ENCODE data around the gene AKAP8L.
"Not testable (repeated sequence)": the region's sequence is repeated elsewhere in the genome, so short reads cannot be mapped to it uniquely, and the experiment has no call there.

The AKAP8L gene

GRCh38 chr19:15417699-15418098 lies 1.1 kb downstream of the AKAP8L start:
- DNase-seq, result no peak

GRCh38 chr19:15412832-15413231 lies 6.0 kb downstream of the AKAP8L start:
- no peak for DNase-seq

- DNase-seq, result not testable (repeated sequence)
Measured at GRCh38 chr19:15411351-15411750, 7.4 kb downstream of the AKAP8L start.

- no peak for DNase-seq
Measured at GRCh38 chr19:15404780-15405211, 14.0 kb downstream of the AKAP8L start.

GRCh38 chr19:15404097-15404779 lies 14.6 kb downstream of the AKAP8L start:
- DNase-seq, result no peak

GRCh38 chr19:15403151-15403531 lies 15.6 kb downstream of the AKAP8L start:
- DNase-seq, result no peak

- no peak for DNase-seq
Measured at GRCh38 chr19:15402411-15403150, 16.2 kb downstream of the AKAP8L start.

- DNase-seq, result no peak
Measured at GRCh38 chr19:15401397-15401710, 17.4 kb downstream of the AKAP8L start.

GRCh38 chr19:15400521-15401396 lies 18.0 kb downstream of the AKAP8L start:
- DNase-seq, result no peak

GRCh38 chr19:15399635-15400034 lies 19.2 kb downstream of the AKAP8L start:
- DNase-seq, result no peak

- no peak for DNase-seq
Measured at GRCh38 chr19:15399234-15399515, 19.6 kb downstream of the AKAP8L start.

GRCh38 chr19:15398501-15399233 lies 20.1 kb downstream of the AKAP8L start:
- no peak for DNase-seq

- DNase-seq, result no peak
Measured at GRCh38 chr19:15397782-15398181, 21.0 kb downstream of the AKAP8L start.

GRCh38 chr19:15397236-15397635 lies 21.6 kb downstream of the AKAP8L start:
- DNase-seq, result no peak

- DNase-seq, result no peak
Measured at GRCh38 chr19:15396436-15396835, 22.4 kb downstream of the AKAP8L start.

- not testable (repeated sequence) for DNase-seq
Measured at GRCh38 chr19:15395251-15395650, 23.5 kb downstream of the AKAP8L start.

- no peak for DNase-seq
Measured at GRCh38 chr19:15394426-15394825, 24.4 kb downstream of the AKAP8L start.

GRCh38 chr19:15393963-15394362 lies 24.8 kb downstream of the AKAP8L start:
- peak; percentile 17 for DNase-seq

GRCh38 chr19:15390814-15391213 lies 28.0 kb downstream of the AKAP8L start:
- DNase-seq, result no peak

GRCh38 chr19:15381864-15382263 lies 36.9 kb downstream of the AKAP8L start:
- DNase-seq, result no peak

GRCh38 chr19:15381429-15381828 lies 37.4 kb downstream of the AKAP8L start:
- no peak for DNase-seq

- DNase-seq, result peak; percentile 50
Measured at GRCh38 chr19:15379999-15380647, 38.7 kb downstream of the AKAP8L start.

Measured in fibroblast of skin of back (primary cell).